HEK293T (cell line): ENCODE data around the gene MPV17L.

Source experiments
- ARNT ChIP-seq: fragments of 450-650 bp; IDR thresholded peaks from 2 replicates; pipeline ENCODE4 v1.6.1; 2017; ENCODE audit warnings: mild to moderate bottlenecking
- LEF1 ChIP-seq: fragments of 450-650 bp; IDR thresholded peaks from 2 replicates; pipeline ENCODE4 v1.6.1; 2017; ENCODE audit warnings: mild to moderate bottlenecking, borderline replicate concordance

DNA sequence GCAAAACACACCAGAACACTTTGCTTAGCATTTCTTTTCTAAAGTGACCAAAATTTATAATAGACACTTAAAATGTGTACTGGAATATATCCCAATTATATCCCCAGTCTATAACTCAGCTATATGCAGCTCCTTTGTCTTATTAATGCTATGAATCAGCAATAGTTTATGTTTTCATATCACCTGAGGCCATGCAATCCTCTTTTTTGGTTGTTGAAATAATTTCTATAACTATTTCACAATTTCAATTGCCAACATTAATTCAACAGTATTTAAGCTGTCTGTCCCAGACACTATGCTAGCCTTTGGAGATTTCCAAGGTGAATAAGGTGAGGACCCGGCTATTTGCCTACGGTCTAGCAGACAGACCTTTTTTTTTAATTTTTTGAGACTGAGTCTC is 21.6 kb downstream of the MPV17L start:
- TF ChIP-seq LEF1 (no peak), ARNT (no peak)
